Cerebellar cortex (tissue), 1 donor: Measurements from ENCODE around the gene ISM1.
A peak's percentile ranks its signal among the peaks of the same experiment; 100 is the strongest.

Experiments used
- DNase-seq: peaks from one replicate; pipeline ENCODE4 v3.0.0-alpha.2; 2015; ENCODE audit warnings: low spot score

Gene ISM1

DNA sequence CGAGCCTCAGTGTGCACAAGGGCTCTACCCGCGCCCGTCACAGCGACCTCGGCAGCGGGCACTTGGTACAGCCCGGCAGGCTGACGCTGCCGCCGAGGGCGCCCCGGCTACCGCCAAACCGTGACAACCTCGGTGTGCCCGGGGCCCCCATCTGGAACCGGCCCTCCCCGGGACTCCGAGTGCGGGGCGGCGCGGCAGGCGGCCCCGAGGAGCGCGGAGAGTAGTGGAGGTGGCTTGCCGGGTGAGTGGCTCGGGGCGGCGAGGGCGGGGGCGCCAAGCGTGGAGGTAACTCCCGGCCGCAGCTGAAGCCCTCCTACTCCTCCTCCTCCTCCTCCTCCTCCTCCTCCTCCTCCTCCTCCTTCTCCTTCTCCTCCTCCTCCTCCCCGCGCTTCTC, at the start of gene ISM1:
Gene ISM1, plus strand, starts transcription at position 371 of the 394 bp plus-strand sequence. CDS start 503 bp downstream, outside the sequence.
- DNase-seq, result no peak

DNA sequence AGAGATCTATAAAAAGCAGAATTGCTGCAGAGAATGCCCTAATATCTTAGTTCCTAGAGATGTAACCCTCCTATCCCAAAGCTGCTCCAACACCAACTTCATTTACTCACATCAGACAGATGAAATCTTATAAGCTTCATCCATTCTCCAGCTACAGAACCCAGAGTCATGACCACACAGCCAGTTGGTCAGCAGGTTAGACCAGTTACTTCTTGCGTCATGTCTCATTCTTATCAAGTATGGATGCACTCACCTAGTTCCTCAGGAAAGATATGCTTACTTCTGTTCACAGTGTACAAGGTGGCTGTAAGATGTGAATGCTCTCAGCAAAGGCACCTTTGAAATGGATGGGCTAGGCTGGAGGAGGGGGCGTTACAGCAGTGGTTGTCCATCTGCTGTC, 47.9 kb upstream of the ISM1 start:
- DNase-seq, result no peak

DNA sequence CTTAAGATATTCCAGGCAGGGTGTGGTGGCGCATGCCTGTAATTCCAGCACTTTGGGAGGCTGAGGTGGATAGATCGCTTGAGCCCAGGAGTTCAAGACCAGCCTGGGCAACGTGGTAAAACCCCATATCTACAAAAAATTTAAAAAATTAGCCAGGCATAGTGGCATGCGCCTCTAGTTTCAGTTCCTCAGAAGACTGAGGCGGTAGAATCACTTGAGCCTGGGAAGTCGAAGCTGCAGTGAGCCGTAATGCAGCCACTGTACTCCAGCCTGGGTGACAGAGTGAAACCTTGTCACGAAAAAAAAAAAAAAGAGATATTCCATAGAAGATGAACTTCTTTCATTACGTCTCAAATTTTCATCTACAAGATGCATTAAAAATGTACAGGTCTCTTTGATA, 46.7 kb upstream of the ISM1 start:
- no peak for DNase-seq

GRCh38 chr20:13180986-13181889, 39.8 kb upstream of the ISM1 start:
- DNase-seq, result no peak

DNA sequence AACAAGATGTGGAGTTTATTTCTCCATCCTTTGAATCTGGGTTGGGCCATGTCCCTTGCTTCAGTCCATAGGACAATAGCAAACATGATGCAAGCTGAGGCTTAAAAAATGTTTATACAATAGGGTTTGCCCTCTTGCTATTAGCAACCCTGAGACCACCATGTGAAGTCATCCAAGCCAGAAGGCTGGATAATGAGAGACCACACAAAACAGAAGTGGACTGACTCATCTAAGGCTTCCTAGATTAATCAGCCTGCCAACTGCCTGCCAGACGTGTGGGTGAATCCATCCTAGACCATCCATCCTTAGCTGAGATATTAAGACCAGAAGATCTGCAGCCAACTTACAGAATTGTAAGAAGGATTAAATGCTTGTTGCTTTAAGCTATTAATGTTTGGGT, 38.1 kb upstream of the ISM1 start:
- no peak for DNase-seq

GRCh38 chr20:13186043-13186774, 34.9 kb upstream of the ISM1 start:
- DNase-seq, result no peak

- DNase-seq, result no peak
Observed at GRCh38 chr20:13187899-13188298, 33.2 kb upstream of the ISM1 start.

DNA sequence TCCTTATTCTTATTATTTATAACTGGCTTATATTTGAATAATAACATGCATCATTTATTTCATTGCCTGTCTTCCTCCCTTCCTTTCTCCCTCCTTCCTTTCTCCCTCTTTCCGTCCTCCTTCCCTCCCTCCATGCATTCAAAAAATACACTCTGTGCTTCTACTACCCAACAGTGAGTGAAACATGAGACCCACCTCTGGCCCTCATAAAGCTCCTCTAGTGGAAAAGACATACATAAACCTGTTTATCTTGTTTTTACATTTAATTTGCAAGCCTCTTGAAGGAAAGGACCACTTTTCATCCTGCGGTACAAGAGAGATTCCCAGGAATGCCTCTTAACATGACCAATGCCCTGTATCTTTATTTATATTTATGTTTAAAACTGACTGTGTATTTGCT, 21.8 kb upstream of the ISM1 start:
- DNase-seq, result no peak

DNA sequence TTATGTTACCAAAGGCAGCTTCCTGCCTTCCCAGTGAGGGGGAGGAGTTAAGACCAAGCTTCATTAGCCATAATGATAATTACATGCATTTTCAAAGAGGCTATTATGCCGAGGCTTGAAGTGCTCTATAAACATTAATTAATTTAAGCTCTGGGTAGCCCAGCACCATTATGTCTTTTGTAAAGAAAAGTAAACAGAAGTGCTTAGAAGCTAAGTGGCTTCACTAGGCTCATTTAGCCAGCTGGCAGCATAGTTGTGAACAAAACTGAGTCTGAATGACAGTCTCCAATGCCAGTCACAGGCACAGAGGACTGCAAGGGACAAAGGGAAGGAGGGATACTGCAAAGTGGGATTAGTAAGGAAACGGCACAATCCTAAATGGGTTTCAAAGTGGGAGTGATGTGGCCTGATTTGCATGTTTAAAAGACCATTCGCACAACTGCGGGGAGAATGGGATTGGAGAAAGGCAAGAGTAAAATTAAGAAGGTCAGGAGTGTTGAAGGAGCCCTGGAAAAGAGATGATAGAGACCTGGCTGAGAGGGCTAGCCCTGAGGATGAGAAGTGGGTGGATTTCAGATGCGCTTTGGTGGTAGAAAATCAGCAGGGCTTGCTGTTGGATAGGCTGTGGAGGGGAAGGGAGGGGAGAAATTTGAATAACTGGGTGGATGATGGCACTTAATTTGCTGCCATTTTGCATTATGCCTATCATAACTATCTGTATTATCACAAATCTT, 20.1 kb upstream of the ISM1 start:
- DNase-seq, result no peak

DNA sequence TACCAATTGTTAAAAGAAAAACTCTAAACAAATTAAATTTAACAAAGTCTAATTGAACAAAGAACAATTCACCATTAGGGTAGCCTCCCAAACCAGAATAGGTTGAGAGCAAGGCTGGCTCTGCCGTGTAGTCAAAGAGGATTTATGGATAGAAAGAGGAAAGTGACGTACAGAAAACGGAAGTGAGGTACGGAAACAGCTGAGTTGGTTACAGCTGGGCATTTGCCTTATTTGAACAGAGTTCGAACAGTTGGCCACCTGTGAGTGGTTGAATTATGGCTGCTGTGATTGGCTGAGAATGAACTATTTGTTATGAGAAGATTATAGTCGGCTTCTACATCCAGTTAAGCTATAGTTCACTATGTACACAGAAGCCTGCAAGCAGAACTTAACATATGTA, 18.5 kb upstream of the ISM1 start:
- DNase-seq, result no peak

DNA sequence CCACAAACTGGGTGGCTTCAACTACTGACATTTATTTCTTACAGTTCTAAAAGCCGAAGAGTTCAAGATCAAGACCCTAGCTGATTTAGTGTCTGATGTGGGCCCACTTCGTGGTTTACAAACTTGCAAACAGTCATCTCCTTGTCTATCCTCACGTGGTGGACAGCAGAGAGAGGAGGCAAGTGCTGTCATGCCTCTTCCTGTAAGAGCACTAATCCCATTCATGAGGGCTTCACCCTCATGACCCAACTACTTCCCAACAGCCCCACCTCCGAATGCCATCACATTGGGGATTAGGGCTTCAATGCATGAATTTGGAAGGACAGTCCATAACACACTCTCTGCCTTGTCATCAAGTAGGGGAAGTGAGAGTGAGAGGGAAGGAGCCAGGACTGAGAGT, 15.6 kb upstream of the ISM1 start:
- no peak for DNase-seq

GRCh38 chr20:13205848-13206434, 15.1 kb upstream of the ISM1 start:
- DNase-seq, result no peak

DNA sequence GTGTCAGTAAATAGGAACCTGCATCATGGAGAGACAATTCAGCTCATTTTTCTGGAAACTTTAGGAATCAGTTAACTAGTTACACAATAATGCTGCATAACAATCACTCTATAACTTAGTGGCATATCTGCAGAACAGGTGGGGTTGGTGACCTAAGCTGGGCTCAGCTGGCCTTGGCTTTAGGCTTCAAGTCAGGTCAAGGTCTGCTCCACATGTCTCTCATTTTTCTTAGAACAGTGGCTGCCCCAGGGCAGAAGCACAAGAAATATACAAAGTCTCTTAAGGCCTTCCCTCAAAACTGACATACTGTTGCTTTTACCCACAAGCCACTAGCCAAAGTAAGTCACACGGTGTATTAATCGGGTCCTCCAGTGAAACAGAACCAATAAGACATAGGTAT, 14.1 kb upstream of the ISM1 start:
- no peak for DNase-seq

DNA sequence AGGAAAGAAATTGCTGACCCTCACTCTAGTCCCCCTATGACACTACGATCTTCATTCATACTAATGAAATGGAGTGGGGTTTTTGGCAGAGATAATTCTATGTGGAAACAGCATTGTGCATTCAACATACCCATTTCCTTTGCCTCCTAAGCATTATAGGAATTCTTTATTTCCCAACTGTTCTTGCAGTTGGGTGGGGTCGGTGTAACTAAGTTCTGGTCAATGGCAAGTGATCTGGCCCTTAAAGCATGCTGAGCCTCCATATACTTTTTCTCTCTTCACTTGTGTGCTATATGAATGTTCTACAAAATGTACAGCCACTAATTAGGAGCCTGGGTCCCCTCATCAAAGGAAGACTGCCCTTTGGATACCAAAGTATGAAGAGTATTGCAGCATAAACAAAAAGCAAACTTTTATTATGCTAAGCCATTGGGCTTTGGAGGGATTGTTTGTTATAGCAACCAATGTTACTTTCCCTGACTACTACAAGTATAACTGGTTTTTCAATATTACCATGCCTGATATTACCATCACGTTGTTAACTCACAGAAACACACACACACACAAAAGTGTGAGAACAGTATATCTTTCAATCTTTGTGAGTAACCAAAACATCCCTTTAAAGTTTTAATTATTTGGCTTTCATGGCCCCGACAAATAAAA, 9.0 kb upstream of the ISM1 start:
- no peak for DNase-seq

DNA sequence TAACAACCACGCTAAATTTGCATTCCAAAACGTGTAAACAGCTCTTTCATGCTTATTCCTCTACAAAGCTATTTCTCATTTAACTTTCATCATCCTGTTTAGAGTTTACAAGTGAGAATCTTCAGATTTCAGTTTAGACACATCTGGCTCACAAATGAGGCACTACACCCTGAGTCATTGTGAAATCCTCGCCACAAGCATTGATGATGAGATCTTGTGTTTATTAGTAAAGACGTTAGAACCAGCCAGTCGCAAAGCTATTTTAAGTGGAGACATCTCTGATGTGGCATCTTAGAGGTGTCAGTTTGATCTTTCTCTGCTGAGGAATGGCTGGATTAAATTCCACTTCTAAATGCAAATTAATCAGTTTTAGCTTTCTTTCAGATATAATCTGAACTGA, 8.3 kb upstream of the ISM1 start:
- no peak for DNase-seq

DNA sequence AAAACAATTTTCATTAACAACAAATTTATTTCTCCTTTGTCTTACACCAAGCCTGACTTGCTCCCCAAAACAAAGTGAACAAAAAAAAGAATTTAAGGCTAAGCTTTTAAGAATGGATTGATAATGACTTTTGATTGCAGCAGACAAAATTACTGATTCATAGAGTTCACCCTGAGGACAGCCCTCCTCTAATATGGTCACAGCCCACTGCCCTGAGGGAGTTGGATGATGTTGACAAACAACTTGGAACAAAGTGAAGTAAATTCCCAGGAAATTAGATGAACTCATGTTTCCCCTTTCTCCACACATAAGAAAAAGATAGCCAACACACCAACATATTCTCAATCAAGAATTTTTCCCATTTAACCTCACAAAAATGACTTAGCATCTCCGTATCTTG, 7.7 kb upstream of the ISM1 start:
- no peak for DNase-seq

DNA sequence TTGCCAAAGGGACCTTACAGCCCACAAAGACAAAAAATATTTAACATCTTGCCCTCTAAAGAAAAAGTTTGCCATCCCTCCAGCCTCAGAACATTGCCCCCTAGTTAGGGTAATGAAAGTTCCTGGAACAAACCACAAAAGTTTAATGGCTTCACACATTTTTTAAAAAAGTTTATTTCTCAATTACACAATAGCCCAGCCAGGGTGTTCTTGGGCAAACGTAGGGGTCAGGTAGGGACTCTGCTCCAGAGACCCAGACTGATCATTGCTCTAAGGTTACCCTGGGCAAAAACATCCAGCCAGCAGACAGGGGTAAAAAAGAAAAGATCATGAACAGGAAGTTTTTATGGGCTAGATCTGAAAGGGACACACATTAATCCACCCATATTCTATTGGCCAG, 4.5 kb upstream of the ISM1 start:
- DNase-seq, result no peak

DNA sequence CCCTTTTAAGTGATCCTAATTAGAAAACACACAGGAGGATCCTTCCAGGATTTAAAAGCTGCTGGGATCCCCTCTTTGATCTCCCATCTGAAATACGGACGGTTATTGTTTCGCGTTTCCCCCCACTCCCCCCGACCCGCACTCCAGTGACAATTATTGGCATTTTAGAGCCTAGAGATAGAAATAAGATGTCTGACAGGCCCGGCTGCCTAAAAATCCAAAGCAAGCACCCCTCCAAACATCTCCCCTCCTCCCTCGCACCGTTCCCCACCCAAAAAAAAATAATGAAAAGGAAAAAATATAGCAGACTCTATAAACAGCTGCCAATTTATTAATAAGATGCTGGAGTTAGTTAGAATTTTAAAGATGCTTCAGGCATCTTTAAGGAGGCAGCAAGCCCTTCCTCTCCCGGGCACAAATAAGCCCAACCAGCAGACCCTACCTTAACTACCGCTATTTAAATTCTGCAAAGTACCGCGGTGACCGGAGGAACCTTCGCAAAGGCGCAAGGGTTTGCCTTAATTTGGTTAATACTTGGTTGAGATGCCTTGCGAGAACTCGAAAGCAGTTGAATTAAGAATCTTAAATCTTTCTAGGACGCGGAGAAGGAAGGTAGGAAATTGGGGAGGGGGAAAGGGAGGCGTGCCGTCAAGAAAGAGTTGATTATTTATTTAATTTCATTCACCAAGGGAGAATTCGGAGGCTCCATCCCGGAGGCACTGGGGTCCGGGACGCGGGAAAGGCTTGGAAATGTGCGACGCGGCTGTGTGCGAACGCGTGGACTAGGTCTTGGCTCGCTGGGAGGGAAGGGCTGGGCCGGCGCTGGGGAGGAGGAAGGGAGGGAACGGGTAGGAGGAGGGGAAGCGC, 1.5 kb upstream of the ISM1 start:
- no peak for DNase-seq

GRCh38 chr20:13220194-13220903, 725 bp upstream of the ISM1 start:
- peak; percentile 9 for DNase-seq

DNA sequence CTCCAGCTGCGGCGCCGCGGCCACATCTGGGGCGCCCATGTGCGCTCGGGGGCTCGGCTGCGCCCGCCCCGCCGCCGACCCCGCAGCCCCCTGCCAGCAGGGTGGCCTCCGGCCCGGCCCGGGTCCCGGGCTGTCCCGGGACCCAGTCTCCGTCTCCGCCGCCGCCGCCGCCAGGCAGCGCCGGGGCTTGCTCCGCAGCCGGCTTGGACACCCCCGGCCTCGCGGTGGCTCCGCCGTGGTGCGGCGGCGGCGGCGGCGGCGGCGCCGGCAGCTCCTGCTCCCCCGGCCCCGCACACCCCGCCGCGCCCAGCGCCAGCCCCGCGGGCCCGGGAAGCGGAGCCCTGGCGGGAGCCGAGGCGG, 219 bp downstream of the ISM1 start:
- no peak for DNase-seq
